GM18526 (cell line): Measurements from ENCODE around the gene ZNF701.

Source experiments
- POLR2A ChIP-seq: IDR thresholded peaks from 3 replicates; pipeline ENCODE4 v1.6.1; 2011; ENCODE audit not compliant: insufficient read length; ENCODE audit errors: extremely low read depth

ZNF701 gene

DNA sequence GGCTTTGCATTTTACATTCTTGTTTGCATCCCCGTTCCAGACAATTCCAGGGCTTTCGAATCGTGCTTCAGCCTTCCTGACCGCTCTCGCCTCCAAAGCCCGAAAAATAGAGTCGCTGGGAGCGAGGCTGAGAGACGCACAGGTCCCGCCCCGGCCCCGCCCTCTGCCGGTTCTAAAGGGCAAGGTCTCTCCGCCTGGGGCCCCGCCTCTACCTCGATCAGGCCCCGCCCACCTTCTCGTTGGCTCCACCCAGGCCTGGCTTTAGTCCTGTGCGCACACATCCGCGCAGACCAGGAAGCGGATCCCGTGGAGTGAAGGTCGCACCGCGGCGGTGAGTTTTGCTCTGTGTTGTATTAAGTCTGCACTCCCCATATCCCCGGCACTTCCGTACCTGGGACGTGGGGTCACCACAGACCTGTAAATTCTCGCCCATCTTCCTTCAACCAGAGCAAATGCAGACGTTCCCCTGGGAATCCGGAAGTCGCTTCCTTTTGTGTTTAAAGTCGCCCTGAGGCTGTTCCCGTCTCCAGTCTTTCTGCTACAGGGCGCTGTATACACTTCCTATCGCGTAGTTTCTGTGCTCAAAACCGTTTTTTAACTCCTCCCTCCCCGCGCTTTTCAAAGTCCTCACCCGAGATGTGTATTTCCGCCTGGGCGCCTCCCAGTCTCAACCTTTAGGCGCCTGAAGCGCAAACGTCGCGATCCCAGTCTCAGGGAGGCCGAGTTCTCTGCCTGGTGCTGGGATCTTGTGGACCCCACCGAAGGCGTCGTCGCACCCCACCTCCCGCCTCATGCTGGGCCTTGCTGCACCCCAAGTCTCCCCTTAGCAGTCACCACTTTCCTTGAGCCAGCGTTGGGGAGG lies at the start of gene ZNF701:
Gene ZNF701, plus strand, starts transcription at position 288 of the 862 bp plus-strand sequence. CDS start 3,861 bp downstream, outside the sequence.
- peak; percentile 91 for TF ChIP-seq POLR2A

- no peak for TF ChIP-seq POLR2A
These were observed 47.5 kb upstream of the ZNF701 start for GRCh38 chr19:52522551-52522950.

- TF ChIP-seq POLR2A = no peak
These were observed 46.0 kb upstream of the ZNF701 start for GRCh38 chr19:52524086-52524485.

GRCh38 chr19:52527134-52527955 lies 42.7 kb upstream of the ZNF701 start, which contains the start of gene ZNF808:
Gene ZNF808 (plus strand): TSS chr19:52527668. CDS start chr19:52543285, 15,617 bp downstream.
- TF ChIP-seq POLR2A = peak; percentile 76

GRCh38 chr19:52527956-52528351 lies 42.1 kb upstream of the ZNF701 start:
- no peak for TF ChIP-seq POLR2A

DNA sequence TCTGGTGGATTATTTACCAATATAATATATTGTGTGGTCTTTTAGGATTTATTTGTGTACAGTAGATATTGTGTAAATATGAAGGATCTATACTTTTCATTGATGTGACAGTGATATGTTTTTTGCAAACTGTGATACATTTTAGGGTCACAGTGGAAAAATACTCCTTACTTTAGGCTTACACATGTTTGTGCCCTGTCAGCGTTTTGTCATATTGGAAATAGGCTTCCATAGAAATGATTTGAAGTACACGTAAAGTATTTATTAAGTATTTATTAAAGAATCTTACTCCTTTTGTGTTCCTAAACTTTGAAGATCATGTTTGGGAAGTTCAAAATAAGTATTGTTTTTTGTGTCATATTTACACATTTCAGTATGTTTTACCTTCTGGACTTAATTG lies 37.6 kb upstream of the ZNF701 start:
- TF ChIP-seq POLR2A = no peak

GRCh38 chr19:52533901-52534300 lies 36.2 kb upstream of the ZNF701 start:
- TF ChIP-seq POLR2A = no peak

- TF ChIP-seq POLR2A = peak; percentile 79
These were observed 34.2 kb upstream of the ZNF701 start for GRCh38 chr19:52535771-52536447.

GRCh38 chr19:52536448-52536800 lies 33.7 kb upstream of the ZNF701 start:
- no peak for TF ChIP-seq POLR2A

- no peak for TF ChIP-seq POLR2A
These were observed 28.5 kb upstream of the ZNF701 start for GRCh38 chr19:52541608-52542007.

- TF ChIP-seq POLR2A = no peak
These were observed 27.0 kb upstream of the ZNF701 start for GRCh38 chr19:52542984-52543664.

DNA sequence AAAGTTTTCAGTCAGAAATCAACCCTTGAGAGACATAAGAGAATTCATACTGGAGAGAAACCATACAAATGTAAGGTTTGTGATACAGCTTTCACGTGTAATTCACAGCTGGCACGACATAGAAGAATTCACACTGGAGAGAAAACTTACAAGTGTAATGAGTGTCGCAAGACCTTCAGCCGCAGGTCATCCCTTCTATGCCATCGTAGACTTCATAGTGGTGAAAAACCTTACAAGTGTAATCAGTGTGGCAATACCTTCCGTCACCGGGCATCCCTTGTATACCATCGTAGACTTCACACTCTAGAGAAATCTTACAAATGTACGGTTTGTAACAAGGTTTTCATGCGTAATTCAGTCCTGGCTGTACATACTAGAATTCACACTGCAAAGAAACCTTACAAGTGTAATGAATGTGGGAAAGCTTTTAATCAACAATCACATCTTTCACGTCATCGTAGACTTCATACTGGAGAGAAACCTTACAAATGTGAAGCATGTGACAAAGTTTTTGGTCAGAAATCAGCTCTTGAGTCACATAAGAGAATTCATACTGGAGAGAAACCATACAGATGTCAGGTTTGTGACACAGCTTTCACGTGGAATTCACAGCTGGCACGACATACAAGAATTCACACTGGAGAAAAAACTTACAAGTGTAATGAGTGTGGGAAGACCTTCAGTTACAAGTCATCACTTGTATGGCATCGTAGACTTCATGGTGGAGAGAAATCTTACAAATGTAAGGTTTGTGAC lies 15.7 kb upstream of the ZNF701 start:
- TF ChIP-seq POLR2A = no peak

GRCh38 chr19:52557231-52557995 lies 12.7 kb upstream of the ZNF701 start:
- no peak for TF ChIP-seq POLR2A

- no peak for TF ChIP-seq POLR2A
These were observed 4.0 kb upstream of the ZNF701 start for GRCh38 chr19:52566121-52566520.

DNA sequence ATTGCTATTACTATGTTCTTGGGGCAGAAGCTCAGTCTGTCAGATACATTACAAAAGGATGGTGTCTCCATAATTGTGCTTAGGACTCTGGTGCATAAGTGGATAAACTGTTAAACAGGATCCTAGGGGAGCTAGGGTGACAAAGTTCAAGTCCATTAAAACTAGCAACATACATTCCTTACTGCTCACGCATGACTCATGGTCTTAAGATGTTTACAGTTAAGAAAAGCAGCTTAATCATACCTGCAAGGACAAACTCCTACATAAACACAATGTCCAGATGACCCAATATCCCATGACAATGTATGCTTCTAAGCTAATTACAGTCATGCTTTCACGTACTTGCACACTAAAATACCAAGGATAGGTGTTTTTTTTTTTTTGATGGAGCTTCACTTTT lies 3.5 kb upstream of the ZNF701 start:
- no peak for TF ChIP-seq POLR2A
